Activated CD4-positive, alpha-beta T cell treated with anti-CD3 and anti-CD28 coated beads, Interleukin-10, Interleukin-2, amounts not matched to agents 100 ng/mL and 50 ng/mL, durations not matched to agents 16 hours and 8 hours (primary cell): ENCODE data around the gene BABAM2.

Experiments
- DNase-seq: peaks from one replicate; pipeline ENCODE4 v3.0.0-alpha.2; 2020

The BABAM2 gene

DNA sequence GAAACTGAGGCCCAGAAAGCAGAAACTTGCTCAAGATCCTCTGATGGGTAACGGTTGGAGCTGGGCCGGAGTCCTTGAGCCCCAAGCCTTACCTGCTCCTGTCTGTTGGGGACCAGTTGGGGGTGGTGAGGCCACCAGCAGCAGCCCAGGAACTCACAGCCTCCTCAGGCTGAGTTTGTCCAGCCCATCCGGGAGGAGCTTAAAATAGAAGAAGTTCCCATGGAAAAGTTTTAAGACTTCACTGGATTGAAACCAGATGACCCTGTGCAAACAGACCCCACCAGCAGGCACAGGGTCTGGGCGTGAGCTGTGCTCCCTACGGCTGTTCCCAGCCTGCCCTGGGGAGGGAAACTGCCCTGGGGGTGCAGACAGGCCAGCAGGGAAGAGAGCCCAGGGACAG lies 461.6 kb downstream of the BABAM2 start:
- DNase-seq, result no peak

DNA sequence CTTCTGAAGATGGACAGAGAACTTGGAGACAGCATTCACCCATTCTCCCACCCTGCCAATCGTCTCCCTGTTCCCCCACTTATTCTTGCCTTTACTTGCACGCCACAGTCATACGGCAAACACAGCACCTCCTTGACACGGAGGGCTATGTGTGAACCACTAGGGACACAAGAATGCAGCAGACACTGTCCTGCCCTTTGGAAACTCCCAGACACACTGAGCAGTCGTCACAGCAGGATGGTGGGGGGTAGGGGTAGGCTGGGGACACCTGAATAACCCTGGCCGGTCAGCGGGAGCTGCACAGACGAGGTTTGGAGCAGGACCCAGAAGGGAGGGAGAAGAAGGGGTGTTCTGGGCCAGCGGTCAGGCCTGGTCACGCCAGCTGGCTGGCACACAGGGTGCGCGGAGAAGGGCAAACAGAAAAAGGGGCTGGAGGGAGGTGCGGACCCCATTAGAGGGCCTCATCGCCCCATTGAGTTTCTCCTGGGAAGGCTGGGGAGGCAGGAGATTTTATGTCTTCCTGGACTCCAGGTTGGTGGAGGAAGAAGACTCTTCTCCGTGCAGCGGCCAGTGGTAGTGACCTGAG lies 462.2 kb downstream of the BABAM2 start:
- no peak for DNase-seq

DNA sequence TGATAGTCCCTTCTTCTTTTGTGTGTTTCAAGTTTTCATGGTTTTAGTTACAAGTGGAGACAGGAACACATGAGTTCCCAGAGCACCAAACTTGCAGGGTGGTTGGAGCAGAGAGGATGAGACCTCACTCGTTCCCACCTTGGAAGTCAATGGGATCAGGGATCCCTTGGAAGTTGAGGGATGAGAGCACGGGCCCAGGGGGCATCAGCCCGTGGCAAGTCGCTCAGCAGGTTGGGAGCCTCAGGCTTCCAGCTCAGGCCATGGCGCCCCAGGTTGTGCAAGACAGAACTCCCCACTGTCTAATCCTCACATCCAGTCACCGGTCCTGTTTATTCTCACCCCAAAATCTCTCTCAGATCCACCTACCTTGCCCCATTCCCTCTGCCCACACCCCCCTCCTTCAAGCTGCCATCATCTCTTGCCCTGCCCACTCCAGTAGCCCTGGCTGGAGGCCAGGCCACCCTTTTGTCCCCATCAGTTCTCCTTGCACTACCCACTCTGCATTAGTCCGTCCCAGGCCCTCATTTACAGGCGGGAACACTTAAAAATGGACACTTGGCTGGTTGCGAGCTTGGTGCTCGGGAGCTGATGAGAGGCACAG lies 464.5 kb downstream of the BABAM2 start:
- DNase-seq, result no peak

DNA sequence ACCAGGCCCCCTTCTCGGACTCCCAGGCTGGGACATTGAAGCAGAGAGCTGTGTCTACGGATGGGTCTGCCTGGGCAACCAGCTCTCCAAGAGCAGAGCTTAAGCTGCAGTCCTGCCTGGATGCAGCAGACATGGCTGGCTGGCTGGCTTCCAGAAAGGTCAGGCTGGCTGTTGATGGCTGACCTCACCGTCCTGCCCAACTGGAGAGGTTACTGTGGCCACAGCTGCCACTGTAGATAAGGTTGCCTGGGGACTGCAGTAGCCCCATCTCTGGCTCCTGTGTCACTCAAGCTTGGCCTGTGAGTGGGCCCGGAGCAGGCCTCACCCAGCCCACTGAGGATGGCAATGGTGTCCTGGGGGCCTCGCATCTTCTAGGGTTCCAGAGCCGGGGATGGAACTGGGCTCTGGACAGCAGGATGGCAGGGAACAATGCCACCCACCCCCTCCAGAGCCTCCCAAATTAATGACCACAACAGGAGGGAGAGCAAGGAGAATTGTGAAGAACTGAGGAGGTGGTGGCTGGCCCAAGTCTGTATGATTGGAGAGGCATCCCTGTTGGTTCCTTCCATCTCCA lies 465.1 kb downstream of the BABAM2 start:
- no peak for DNase-seq

DNA sequence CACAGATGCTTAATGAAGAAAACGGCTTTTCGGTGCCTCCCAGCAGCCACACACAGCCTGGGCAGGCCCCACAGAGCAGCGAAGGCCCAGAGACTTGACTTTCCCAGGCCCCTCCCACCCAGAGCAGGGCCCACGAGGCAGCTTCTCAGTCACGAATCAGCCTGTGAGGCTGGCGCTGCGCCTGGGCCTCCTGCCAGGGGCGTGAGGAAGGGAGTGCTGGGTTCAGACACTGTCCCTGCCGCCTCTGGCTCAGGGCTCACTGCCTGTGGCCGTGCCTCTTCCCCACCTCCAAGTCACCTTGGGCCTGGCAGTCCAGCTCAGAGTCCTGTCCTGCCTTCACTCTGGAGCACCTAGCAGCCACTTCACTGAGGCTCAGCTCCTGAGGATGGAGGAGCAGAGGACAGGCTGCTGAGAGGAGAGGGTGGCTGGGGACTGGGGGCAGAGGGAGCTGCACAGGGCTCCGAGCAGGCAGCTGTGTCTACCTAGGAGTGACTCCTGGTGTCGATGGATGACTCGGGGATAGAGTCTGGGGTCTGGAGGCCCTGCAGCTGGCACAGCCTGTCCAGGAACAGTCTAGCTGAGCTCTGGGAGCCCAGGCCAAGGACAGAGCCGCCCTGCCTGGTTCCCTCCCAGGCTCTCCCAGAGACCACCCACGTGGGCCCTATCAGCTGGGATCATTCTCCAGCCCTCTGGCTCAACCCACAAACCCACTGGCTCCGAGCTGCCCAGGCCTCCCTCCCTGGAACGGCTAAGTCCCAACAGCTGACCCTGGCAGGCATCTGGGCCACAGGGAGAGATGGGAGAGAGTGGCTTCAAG lies 465.8 kb downstream of the BABAM2 start:
- no peak for DNase-seq

DNA sequence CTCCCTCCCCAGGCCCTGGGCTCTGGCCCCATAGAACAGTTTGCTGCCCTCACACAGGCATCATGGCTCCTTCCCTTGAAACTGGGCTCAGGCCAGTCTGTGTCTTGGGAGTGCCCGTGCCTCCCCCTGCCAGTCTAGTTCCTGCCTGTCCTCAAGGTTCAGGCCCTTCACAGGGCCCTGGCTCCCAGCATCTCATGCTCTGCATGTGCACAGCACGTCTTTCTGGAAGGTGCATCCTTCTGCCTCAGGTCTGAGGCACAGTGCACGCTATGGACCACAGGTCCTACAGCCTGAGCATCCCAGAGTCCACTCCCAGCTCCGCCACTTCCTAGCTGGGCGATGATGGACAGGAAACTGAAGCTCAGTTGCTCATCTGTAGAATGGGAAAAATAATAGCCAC lies 466.5 kb downstream of the BABAM2 start:
- no peak for DNase-seq

DNA sequence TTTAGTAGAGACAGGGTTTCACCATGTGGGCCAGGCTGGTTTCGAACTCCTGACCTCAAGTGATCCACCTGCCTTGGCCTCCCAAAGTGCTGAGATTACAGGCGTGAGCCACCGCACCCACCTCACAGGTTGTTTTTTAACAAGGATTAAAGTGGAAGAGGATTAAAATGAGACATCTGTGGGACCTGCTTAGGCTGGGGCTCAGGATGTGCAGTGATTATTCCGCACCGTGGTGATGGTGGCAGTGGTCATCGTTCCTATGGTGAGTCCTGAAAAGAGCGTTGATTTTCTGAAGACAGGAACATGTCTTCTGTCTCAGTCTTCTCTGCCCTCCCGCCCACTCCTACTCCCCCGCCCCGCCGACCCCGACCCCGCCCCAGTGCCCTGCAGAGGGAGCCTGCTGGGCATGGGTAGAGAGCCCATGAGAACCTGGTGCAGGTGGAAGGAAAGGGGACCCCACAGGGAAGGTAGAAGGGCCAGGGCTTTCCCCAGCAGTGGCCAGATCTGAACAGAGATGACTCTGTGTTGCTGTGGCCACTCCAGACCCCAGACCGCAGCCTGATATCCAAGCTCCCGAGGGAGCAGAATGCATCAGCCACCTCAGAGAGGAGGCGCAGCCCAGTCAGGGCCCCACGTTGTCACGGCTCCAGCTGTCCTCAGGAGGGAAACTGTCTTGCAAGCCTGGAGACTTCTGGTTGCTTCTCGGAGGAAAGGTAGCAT lies 467.6 kb downstream of the BABAM2 start:
- no peak for DNase-seq

DNA sequence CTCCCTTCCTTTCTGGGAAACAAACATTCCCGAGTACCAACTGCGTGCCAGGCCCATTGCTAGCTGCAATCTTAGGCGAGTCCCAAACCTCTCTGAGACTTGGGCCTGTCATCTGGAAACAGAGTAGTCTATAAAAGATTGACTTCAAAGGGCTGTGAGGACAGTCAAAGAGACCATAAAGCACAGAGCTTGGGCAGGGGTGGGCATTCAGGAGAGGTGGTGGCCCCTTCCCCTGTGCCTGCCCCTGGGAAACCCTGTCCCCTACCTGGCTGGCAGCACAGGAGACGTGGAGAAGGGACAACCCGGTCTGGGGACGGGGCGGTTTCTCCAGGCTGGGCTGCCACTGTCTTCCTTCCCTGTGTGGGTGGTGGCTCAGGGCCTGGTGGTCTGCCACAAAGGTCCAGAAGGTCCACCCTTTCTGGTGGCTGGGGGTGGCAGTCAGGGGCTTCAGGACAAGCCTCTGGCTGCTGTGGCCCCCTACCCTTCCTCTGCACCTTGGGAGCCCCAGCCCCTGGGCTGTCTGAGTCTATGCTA lies 468.2 kb downstream of the BABAM2 start:
- DNase-seq, result no peak

DNA sequence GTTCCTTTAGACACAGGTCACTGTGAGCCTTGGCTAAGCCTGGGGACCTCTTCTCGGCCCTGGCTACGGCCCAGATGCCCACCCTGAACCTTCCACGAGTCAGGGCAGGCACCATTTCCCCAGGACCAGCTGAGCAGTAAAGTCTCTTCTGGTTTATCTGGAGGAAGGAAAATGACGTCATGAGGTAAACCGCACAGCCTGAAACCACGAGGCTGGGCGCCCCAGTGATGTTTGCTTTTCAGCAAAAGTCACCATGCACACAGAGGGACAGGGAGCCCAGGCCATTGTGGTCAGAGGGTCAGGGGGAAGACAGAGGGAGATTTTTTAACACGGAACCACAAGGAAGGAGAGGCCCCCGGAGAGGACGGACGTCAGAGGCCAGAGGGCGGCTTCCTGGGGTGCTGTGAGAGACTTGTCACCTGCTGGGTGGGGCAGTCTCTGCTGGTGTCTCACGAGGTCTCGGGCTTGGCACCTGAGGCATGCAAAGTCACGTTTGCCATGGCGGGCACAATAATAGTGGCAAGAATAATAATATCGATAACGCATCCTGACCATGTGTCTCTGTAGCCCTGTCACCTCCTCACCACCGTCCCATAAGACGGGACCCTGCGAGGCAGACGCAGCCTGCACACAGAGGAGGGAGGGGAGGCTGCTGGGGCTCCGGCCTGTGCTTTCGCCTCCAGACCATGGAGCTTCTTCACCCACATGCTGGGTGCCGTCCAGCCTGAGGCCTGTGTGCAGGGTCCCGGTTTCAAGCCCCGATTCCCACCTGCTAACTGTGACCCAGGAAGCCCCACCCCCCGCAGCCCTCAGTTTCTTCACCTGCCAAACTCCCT lies 468.9 kb downstream of the BABAM2 start:
- DNase-seq, result peak; percentile 91

DNA sequence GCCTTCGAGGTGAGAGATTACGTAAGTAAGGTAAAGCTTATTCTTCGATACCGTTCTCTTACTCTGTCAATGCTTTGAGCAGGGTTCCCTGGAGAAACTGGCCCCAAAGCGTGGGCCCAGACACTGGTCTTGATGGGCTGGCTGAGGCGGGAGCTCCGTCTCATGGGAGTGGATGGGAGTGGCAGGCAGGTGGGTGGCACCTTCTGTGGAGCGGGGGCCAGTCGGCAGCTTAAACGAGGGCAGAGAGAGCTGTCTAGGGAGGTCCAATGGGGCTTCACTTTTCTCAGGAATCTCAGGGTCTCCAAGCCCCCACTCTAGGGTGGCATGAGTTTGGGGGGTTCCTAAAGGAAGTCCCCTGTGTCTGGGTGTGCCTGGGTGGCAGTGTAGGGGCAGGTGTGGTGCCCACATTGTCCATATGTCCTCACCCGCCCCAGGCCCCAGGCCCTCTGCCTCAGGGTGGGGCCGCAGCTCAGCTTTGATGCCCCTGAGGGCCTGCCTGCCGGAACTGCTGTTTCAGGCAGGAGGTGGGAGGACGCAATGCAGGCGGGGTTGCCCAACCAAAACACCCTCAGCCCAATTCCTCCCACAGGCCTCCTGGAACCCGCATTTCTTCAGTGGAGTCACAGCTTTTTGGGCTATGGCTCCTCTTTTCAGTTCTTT lies 469.7 kb downstream of the BABAM2 start:
- no peak for DNase-seq

DNA sequence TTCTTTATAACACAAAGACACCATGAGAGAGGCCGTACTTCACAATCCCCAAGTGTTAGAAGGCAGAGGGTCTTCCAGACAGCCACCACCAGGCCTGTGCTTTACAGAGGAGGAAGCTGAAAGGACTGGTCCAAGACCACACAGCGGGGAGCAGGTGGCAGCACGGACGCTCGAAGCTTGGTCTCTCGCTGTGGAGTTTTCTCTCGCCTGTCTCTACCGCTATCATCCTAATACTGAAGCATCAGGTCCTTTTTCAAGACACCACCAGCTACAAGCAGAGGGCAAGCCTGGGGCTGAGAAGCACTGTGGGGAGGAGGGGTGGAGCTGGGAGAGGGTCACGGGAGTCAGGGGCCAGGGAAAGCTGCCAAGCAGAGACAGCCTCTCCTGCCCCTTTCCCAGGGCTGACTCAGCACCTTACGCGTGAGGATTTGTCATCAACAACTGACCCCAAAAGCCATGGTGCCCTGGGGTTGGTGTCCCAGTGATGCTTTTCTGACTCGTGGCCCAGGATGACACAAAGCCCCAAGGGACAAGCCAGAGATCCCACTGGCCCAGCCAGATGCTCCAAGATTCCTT lies 470.3 kb downstream of the BABAM2 start:
- DNase-seq, result no peak

DNA sequence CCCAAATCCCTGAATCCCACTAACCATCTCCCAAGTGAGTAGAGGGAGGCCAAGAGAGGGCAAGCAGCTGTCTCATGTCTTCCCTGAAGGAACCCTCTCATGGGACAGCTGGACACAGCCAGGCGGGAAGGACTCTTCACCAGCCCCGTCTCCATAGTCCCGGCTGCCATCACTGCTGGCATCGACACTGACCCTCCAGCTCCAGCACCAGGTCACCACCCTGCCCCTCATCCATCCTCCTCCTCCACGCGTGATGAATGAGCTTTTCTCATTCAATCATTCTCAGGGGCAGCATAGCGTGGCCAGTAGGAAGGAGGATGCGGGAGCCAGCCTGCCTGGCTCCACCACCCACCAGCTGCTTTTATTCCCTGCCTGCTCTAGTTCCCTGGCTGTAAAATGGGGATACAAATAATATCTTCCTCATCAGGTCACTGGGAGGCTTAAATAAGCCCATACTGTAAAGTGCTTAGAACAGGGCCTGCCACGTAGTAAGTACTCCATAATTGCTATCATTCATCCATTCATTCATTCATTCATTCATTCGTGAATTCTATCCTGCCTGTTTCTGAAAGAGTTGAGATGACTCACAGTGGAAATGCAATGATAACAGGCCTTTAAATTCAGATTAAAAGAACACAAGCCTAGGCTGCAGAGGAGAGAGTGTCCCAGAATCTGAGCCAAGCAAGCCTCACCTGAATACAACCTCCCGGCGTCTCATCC lies 471.6 kb downstream of the BABAM2 start:
- DNase-seq, result no peak

DNA sequence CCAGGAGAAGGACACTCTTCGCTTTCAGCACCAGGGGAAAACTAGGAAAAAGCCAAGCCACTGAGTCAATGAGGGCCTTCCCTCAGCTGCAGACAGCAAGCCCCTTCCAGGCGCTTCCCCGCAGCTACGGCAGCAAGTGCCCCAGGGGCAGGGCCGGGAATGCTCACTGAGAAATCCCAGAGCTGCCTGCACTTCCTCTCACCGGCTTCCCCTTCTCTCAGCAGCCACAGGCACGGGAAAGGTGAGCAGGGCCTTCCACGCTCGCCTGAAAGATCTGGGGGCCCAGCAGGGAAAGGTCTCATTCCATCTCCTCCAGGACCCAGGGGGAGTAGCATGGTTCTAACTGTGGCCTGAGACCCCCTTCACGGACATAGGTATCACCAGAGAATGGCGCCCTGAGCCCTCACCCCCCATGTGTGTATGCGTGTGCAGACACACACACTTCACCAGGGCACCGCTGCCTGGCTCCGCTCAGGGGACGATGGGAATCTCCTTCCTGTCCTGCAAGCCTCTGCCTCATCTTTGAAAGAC lies 472.5 kb downstream of the BABAM2 start:
- no peak for DNase-seq

DNA sequence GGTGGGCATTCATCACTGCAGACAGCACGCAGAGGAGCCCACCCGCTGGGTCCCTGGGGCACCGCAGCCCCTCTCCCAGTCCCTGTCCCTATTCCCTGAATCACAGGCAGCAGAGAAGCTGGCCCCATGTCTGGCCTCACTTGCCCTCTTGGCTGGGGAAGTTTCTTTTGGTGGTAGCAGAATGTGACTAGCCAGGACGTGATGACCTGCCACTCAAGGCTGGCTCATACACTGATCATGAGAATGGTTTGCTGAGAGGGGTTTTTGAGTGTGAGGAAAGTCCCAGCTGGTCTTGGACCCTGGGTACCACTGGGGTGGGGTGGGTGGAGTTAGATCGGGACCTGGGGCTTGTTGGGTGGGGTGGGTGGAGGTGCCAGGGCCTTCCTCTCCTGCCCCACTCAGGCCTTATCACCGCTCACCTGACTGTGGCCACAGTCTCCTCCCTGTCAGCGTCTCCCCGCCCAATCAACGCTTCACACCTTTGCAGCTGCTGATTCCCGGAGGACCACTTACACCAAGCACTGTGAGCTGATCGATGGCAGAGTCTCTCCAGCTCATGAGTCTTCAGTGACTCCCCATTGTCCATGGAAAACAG lies 473.3 kb downstream of the BABAM2 start:
- DNase-seq, result no peak

DNA sequence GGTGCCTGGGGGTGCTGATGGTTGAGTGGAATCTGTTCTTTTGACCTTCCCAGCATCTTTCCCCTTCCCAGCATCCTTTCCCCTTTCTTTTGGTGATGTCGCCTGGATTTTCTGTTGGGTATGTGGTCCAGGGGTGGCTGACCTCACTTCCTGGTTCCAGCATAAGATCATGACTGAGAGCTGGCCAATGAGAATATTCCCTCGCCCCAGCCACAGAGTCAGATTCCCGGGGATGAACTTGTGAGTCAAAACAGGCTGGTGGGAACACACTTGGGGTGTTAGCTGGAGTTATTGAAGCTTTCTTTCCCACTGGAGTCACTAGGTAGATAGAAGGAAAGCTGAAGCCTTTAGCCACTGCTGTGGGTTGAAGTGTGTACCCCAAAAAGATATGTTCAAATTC lies 474.1 kb downstream of the BABAM2 start:
- DNase-seq, result no peak

DNA sequence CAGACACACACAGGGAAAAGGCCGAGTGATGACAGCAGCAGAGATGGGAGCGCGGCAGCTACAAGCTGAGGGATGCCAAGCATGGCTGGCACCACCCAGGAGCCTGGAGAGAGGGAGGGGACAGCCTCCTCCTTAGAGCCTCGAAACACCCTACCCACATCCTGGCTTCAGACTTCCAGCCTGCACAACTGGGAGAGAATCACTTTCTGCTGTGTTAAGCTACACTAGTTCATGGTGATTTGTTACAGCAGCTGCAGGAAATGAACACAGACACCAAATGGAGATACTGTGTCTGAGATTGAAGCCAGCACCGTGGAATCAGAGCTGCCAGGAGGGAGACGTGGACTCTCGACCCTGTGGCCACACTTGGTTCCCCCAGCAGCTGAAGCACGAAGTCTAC lies 474.6 kb downstream of the BABAM2 start:
- DNase-seq, result no peak

DNA sequence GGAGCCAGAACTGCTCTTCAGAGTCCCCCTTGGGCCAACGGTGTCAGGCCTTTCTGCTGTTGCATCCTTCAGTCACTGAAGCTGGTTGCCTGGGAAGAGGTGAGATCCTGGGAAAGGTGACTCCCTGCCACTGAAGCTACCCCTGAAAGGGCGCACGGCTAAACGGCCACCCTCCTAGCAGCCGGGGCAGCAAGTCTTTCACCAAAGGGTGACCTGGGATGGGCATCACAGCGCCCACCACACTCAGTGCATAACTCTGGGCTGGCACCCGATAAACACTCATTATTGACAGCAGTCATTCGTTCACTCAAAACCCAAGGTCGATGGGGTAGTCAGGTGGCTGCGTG lies 475.6 kb downstream of the BABAM2 start:
- no peak for DNase-seq

DNA sequence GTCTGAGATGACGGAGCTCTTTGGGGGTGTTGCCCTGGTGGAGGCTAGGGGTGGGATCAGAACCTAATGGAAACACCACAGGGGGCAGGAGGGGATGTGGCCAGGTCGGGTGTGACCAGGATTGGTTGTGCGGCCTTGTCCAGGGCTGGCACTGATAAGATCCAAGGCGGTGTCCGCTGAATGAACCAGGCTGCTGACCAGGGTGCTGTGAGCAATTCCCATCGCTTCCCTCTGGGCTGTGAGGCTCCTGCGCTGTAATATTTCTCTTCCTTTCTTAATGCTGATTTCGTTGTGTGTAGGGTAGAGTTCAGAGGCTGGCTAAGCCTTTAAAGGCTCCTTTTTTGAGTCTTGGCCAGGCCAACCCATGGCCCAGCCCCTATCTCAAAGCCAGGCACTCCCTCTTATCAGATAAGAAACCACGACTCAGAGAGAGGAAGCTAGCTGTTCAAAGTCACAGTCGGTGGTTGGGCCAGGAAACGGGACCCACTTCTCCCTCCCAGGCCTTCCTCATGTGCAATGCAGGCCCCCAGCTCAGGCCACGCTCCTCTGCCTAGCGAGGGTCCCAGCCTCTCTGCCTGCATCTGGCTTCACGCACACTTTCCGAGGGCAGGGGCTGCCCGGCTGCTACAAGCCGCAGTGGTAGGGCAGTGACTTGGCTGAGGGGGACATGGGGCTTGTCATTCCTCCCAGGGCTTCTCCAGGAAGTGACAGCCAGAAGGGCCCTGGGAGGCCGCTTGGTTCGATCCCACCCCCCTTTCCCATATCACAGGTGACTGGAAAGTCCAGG lies 476.2 kb downstream of the BABAM2 start:
- peak; percentile 83 for DNase-seq
